Lower leg skin (tissue), 4 donors: ENCODE measurements around the gene F2R. TPM values are rescaled to one million over a fixed set of nuclear protein-coding genes. Genes with fewer than 3 reads are reported as not detected.
"Not testable (repeated sequence)": the region's sequence is repeated elsewhere in the genome, so short reads cannot be mapped to it uniquely, and the experiment has no call there.

Experiments used
- DNase-seq, 2 donors: peaks; one replicate each; pipeline ENCODE4 v3.0.0-alpha.2; 2019; ENCODE audit warnings: low spot score in 2 of 2
- H3K4me3 ChIP-seq: fragments of 200-600 bp; sonication (generic); 2 replicates; pipeline ENCODE4 v1.5.1; 2017; ENCODE audit warnings: mild to moderate bottlenecking, low read depth; ENCODE audit not compliant: poor library complexity, severe bottlenecking
- CTCF ChIP-seq, 3 donors: fragments of 450-650 bp; IDR thresholded peaks; one replicate each; pipeline ENCODE4 v1.5.1; 2016; ENCODE audit warnings: antibody characterized with exemption in 3 of 3, mild to moderate bottlenecking in 3 of 3, moderate library complexity in 2 of 3
- POLR2A ChIP-seq, 2 donors: fragments of 450-650 bp; IDR thresholded peaks; one replicate each; pipeline ENCODE4 v1.6.1; 2016 to 2017; ENCODE audit warnings: antibody characterized with exemption in 2 of 2, mild to moderate bottlenecking in 1 of 2, moderate library complexity in 1 of 2
- WGBS, 2 donors: methylation state at CpG; one replicate each; pipeline ENCODE4 v1.1.5; 2018; 5-methylcytosine and 5-hydroxymethylcytosine counted together
- intact Hi-C: fragments of 100-400 bp; cut with DNase I; formaldehyde crosslinking; loops from one replicate; pipeline ENCODE4 v1.15.0; 2023; ENCODE audit warnings: low total_unique reads
- total RNA-seq, 4 donors: library from RNA; depleted of rRNA; stranded (reverse); fragments of >200 nt; gene quantifications; one replicate each; pipeline ENCODE4 v1.1.0, GENCODE V29; 2016

The F2R gene
- total RNA-seq, 4 donors from 2014 or later, result 52.4 to 70.9 (median 64.4) TPM

DNA sequence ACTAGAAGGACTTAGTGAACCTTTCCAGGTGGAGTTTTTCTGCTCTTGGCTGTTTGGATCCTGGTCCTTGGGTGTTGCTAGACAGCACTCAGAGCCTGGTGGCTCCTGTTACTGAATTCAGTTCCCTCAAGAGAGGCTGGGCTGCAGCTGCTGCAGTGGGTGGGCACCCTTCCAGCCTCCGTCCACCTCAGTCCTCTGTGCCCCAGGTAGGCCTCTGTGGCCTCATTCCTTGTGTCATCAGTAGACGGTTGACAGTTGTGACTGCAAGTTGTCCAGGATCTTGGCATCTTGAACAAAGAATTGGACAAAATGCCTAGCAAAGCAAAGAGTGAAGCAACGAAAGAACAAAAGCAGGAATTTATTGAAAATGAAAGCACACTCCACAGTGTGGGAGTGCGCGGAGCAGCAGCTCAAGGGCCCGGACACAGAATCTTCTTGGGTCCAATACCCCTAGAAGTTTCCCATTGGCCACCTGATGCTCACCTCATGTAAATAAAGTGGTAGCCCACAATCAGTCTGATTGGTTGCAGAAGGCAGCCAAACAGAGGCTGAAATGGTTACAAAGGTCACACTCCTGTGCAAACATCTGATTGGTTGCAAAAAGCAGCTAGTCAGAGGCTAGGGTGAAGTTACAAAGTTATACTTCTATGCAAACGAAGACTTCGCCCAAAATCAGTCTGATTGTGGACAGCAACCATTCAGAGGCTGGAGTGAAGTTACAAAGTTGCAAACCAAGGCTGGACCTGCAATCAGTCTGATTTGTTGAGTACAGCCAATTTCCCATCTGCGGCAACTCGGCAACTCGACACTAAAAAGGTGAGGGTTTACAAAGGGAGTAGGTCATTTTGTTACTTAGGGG is 40.1 kb downstream of the F2R start:
- no peak overlapping the region for H3K4me3 ChIP-seq
- no peak for TF ChIP-seq CTCF (IDR thresholded peaks at IDR 0.05)
- TF ChIP-seq POLR2A (IDR thresholded peaks at IDR 0.05), result no peak
- 89 to 95% methylated on average over 11 of the region's 11 CpGs for WGBS, 2 donors
- intact Hi-C loops, result no loop called here
- DNase-seq, result no peak

- H3K4me3 ChIP-seq, result no peak overlapping the region
- DNase-seq, result no peak
- WGBS, 2 donors, result 94 to 95% methylated on average over 4 of the region's 4 CpGs
- intact Hi-C loops, result no loop called here
- TF ChIP-seq CTCF (IDR thresholded peaks at IDR 0.05) (no peak), POLR2A (IDR thresholded peaks at IDR 0.05) (no peak)
Measured at GRCh38 chr5:76757049-76757448, 41.1 kb downstream of the F2R start.

DNA sequence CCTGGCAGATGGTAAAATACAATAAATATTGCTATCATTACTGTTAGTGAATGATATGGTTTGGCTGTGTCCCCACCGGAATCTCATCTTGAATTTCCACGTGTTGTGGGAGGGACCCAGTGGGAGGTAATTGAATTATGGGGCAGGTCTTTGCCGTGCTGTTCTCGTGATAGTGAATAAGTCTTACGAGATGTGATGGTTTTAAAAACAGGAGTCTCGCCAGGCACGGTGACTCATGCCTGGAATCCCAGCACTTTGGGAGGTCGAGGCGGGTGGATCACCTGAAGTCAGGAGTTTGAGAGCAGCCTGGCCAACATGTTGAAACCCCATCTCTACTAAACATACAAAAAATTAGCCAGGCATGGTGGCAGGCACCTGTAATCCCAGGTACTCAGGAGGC is 45.2 kb downstream of the F2R start:
- DNase-seq, intact Hi-C loops, H3K4me3 ChIP-seq: not testable (repeated sequence)
- 74 to 78% methylated on average over 9 of the region's 9 CpGs for WGBS, 2 donors

GRCh38 chr5:76762484-76762883 is 46.6 kb downstream of the F2R start:
- H3K4me3 ChIP-seq, result no peak overlapping the region
- DNase-seq, result peak in 1 of 2 donors; percentile 46
- no peak for TF ChIP-seq POLR2A (IDR thresholded peaks at IDR 0.05)
- TF ChIP-seq CTCF (IDR thresholded peaks at IDR 0.05), result no peak
- intact Hi-C loops, result no loop called here
- 84 to 95% methylated on average over 2 of the region's 2 CpGs for WGBS, 2 donors

DNA sequence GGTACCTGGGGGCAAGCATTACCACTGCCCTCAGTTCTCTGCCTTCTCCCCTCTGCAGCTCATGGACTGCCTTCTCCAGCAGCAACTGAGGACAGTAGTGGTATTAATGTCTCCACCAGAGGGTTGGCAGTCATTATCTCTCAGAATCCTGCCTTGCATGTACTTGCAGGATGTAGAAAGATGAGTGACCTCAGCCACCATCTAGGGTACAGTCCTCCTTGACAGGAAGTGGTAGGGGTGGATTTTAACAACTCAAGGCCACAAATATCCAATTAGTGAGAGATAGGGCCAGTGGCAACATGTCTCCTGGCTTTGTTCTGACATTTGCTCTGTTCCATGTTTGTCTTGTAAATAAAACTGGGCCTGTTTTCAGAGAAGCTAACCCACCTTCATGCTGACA is 47.2 kb downstream of the F2R start:
- intact Hi-C loops, result no loop called here
- no peak for DNase-seq
- TF ChIP-seq CTCF (IDR thresholded peaks at IDR 0.05) (no peak), POLR2A (IDR thresholded peaks at IDR 0.05) (no peak)
- no peak overlapping the region for H3K4me3 ChIP-seq

DNA sequence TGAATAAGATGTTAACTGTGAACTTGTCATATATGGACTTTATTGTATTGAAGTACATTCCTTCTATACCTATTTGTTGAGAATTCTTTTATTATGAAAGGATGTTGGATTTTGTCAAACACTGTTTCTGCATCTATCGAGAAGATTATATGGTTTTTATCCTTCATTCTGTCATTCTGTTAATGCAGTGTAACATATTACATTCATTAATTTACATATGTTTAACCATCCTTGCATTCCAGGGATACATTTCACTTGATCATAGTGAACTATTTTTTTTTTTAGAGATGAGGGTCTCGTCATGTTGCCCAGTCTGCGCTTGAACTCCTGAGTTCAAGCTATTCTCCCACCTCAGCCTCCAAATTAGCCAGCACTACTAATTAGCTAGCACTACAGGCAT is 48.4 kb downstream of the F2R start:
- WGBS, 2 donors, result 59 to 74% methylated on average over 3 of the region's 3 CpGs
- no peak for DNase-seq
- intact Hi-C loops, result no loop called here
- H3K4me3 ChIP-seq, result no peak overlapping the region
- TF ChIP-seq POLR2A (IDR thresholded peaks at IDR 0.05) (no peak), CTCF (IDR thresholded peaks at IDR 0.05) (no peak)
